RPMI8226 (cell line): ENCODE results near the gene GPR137.
"Not testable (repeated sequence)": the region's sequence is repeated elsewhere in the genome, so short reads cannot be mapped to it uniquely, and the experiment has no call there.

Source experiments
- DNase-seq: peaks from one replicate; pipeline ENCODE4 v3.0.0-alpha.2; 2015

The GPR137 gene

GRCh38 chr11:64284962-64285884, at the start of gene GPR137:
GPR137 (plus strand) TSS chr11:64285848; CDS start chr11:64286525, 677 bp downstream.
- DNase-seq, result peak; percentile 95

- DNase-seq, result peak; percentile 96
Measured at GRCh38 chr11:64237484-64237951, 48.1 kb upstream of the GPR137 start.

GRCh38 chr11:64238076-64238475, 47.6 kb upstream of the GPR137 start:
- peak; percentile 72 for DNase-seq

- peak; percentile 78 for DNase-seq
Measured at GRCh38 chr11:64238999-64239398, 46.6 kb upstream of the GPR137 start.

GRCh38 chr11:64239662-64240434, 45.8 kb upstream of the GPR137 start:
- DNase-seq, result no peak

- DNase-seq, result peak; percentile 99
Measured at GRCh38 chr11:64240435-64241240, 45.0 kb upstream of the GPR137 start, which contains the start of gene FKBP2. FKBP2 (plus strand) TSS chr11:64241095; CDS start chr11:64242388, 1,293 bp downstream.

- peak; percentile 100 for DNase-seq
Measured at GRCh38 chr11:64241241-64241490, 44.5 kb upstream of the GPR137 start.

GRCh38 chr11:64241491-64242374, 43.9 kb upstream of the GPR137 start:
- DNase-seq, result peak; percentile 63

- DNase-seq, result peak; percentile 4
Measured at GRCh38 chr11:64243236-64243854, 42.3 kb upstream of the GPR137 start.

GRCh38 chr11:64244107-64244506, 41.5 kb upstream of the GPR137 start:
- DNase-seq, result peak; percentile 11

- peak; percentile 14 for DNase-seq
Measured at GRCh38 chr11:64244966-64245365, 40.7 kb upstream of the GPR137 start.

GRCh38 chr11:64245401-64245796, 40.2 kb upstream of the GPR137 start:
- DNase-seq, result peak; percentile 83

- DNase-seq, result peak; percentile 86
Measured at GRCh38 chr11:64245797-64246620, 39.6 kb upstream of the GPR137 start.

- not testable (repeated sequence) for DNase-seq
Measured at GRCh38 chr11:64246621-64246870, 39.1 kb upstream of the GPR137 start.

- DNase-seq, result peak; percentile 96
Measured at GRCh38 chr11:64246871-64247728, 38.5 kb upstream of the GPR137 start, which contains the start of gene PPP1R14B. PPP1R14B (minus strand) TSS chr11:64246943; CDS start chr11:64246673, 270 bp downstream.

- peak; percentile 2 for DNase-seq
Measured at GRCh38 chr11:64247729-64248531, 37.7 kb upstream of the GPR137 start.

GRCh38 chr11:64248578-64248977, 37.1 kb upstream of the GPR137 start:
- DNase-seq, result no peak

- no peak for DNase-seq
Measured at GRCh38 chr11:64249038-64249437, 36.6 kb upstream of the GPR137 start.
